ENCODE results near the gene CFLAR. TPM values are rescaled to one million over a fixed set of nuclear protein-coding genes. Genes with fewer than 3 reads are reported as not detected.

Gene CFLAR
- total and polyA plus RNA-seq, 2 of the 13 experiments (the other 11 are each of a cell fraction or from before 2014, with no cell fraction given): 43.8 to 92.1 TPM

DNA sequence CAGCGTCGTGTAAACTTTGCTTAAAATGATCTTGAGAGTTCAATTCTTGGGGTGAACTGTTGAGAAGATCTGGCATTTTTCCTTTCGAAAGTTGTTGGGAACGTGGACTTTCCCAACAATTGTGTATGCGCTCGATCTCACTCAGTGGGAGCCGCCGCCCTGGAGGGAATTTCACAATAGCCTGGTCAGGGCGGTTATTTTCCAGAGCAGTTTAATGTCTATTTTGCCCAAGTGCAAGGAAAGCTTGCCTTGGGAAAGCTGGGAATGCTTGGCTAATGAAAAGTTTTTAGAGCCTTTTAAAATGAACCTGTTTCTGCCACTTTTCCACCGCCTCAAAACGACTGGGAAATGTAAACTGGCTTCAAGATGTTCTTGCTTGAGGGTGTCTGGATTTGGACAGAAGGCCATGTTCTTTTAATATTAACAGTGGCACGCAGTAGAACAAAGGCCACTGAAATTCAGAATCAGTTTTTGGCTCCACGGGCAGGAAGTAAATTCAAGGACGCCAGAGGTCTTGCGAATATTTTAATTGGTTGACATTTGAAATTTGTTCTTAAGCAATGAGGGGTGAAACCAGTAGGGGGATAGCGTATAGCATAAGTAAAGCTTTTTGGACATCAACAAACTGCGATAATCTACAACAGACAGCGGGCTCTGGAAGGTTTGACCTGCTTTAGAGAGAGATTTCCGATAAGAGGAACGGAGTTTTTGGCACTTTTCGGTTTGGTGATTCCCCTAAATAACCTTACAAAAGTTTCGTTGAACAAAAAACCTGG lies 1.2 kb downstream of the CFLAR start (continued):
- TF ChIP-seq MTERF4 (CRISPR knock-in tag; IDR thresholded peaks at IDR 0.05) (peak; percentile 53; the same call in 1 of the 2 replicates), KDM4B (CRISPR knock-in tag; IDR thresholded peaks at IDR 0.05) (0 out of 2 replicates have a peak, but pooled peaks have one; percentile 10), ZNF569 (CRISPR knock-in tag; IDR thresholded peaks at IDR 0.05; ENCODE audit: borderline replicate concordance) (no peak), PHF20 (CRISPR knock-in tag; IDR thresholded peaks at IDR 0.05) (peak; percentile 11; the same call in 1 of the 2 replicates), ZBTB25 (CRISPR knock-in tag; IDR thresholded peaks at IDR 0.05) (0 out of 2 replicates have a peak, but pooled peaks have one; percentile 9), MEF2D (CRISPR knock-in tag; IDR thresholded peaks at IDR 0.05) (peak; percentile 58; the same call in 1 of the 2 replicates), THAP7 (CRISPR knock-in tag; IDR thresholded peaks at IDR 0.05) (0 out of 2 replicates have a peak, but pooled peaks have one; percentile 34), ZNF124 (CRISPR knock-in tag; IDR thresholded peaks at IDR 0.05) (no peak), ZNF441 (CRISPR knock-in tag; IDR thresholded peaks at IDR 0.05; ENCODE audit: borderline replicate concordance) (peak; percentile 20; the same call in 1 of the 2 replicates), PHF5A (CRISPR knock-in tag; IDR thresholded peaks at IDR 0.05; ENCODE audit: low read depth, unreplicated experiment) (peak; percentile 58), E2F2 (CRISPR knock-in tag; IDR thresholded peaks at IDR 0.05; ENCODE audit: borderline replicate concordance) (0 out of 2 replicates have a peak, but pooled peaks have one; percentile 16), HOXA3 (CRISPR knock-in tag; IDR thresholded peaks at IDR 0.05) (peak; percentile 2; the same call in 1 of the 2 replicates), ZNF720 (CRISPR knock-in tag; IDR thresholded peaks at IDR 0.05) (no peak)
- TF ChIP-seq, protein P1, sequence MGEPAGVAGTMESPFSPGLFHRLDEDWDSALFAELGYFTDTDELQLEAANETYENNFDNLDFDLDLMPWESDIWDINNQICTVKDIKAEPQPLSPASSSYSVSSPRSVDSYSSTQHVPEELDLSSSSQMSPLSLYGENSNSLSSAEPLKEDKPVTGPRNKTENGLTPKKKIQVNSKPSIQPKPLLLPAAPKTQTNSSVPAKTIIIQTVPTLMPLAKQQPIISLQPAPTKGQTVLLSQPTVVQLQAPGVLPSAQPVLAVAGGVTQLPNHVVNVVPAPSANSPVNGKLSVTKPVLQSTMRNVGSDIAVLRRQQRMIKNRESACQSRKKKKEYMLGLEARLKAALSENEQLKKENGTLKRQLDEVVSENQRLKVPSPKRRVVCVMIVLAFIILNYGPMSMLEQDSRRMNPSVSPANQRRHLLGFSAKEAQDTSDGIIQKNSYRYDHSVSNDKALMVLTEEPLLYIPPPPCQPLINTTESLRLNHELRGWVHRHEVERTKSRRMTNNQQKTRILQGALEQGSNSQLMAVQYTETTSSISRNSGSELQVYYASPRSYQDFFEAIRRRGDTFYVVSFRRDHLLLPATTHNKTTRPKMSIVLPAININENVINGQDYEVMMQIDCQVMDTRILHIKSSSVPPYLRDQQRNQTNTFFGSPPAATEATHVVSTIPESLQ (CRISPR knock-in tag; conservative IDR thresholded peaks at IDR 0.05): no peak
- TF ChIP-seq, protein P2, sequence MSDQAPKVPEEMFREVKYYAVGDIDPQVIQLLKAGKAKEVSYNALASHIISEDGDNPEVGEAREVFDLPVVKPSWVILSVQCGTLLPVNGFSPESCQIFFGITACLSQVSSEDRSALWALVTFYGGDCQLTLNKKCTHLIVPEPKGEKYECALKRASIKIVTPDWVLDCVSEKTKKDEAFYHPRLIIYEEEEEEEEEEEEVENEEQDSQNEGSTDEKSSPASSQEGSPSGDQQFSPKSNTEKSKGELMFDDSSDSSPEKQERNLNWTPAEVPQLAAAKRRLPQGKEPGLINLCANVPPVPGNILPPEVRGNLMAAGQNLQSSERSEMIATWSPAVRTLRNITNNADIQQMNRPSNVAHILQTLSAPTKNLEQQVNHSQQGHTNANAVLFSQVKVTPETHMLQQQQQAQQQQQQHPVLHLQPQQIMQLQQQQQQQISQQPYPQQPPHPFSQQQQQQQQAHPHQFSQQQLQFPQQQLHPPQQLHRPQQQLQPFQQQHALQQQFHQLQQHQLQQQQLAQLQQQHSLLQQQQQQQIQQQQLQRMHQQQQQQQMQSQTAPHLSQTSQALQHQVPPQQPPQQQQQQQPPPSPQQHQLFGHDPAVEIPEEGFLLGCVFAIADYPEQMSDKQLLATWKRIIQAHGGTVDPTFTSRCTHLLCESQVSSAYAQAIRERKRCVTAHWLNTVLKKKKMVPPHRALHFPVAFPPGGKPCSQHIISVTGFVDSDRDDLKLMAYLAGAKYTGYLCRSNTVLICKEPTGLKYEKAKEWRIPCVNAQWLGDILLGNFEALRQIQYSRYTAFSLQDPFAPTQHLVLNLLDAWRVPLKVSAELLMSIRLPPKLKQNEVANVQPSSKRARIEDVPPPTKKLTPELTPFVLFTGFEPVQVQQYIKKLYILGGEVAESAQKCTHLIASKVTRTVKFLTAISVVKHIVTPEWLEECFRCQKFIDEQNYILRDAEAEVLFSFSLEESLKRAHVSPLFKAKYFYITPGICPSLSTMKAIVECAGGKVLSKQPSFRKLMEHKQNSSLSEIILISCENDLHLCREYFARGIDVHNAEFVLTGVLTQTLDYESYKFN (CRISPR knock-in tag; conservative IDR thresholded peaks at IDR 0.05): peak; percentile 39; the same call in 1 of the 2 replicates
- TF ChIP-seq, protein P3, sequence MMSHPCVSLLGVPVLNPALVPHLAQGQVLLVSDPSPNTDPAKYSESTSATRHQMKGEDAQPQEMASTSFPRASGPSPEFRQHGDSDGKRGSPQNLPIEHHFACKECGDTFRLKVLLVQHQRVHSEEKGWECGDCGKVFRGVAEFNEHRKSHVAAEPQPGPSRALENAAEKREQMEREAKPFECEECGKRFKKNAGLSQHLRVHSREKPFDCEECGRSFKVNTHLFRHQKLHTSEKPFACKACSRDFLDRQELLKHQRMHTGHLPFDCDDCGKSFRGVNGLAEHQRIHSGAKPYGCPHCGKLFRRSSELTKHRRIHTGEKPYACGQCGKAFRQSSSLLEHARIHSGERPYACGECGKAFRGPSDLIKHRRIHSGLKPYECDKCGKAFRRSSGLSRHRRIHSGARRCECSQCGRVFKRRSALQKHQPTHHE (CRISPR knock-in tag; IDR thresholded peaks at IDR 0.05; ENCODE audit: borderline replicate concordance): 0 out of 2 replicates have a peak, but pooled peaks have one; percentile 1
